ENCODE results near the gene USP54.

Gene USP54

DNA sequence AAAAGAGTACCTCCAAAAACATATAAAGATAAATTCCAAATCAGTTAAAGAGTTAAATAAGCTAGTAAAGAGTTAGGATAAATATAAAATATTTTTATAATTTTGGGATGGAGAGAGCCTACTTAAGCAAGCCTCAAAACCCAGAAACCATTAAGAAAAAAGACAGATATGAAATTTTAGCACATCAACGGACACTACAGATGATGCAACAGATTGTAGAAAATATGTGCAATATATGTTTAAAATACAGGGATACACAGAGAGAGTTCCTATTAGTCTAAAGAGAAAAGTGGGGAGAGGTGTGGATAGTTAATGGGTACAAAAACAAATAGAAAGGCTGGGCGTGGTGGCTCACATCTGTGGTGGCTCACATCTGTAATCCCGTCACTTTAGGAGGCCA is 23.6 kb upstream of the USP54 start:
- Histone ChIP-seq H3K4me3 (no peak overlapping the region), H3K27ac (no peak overlapping the region), H3K9me3 (no peaks in the 10 kb centered on the region), H3K36me3 (no peaks in the 10 kb centered on the region), H3K4me1 (no peaks in the 10 kb centered on the region), H3K27me3 (no peaks in the 10 kb centered on the region)
- no peak for TF ChIP-seq CTCF (IDR thresholded peaks at IDR 0.05)
- intact Hi-C loops (cut with DNase I; ENCODE audit: low total_unique reads): no loop called here
- no peak for DNase-seq

GRCh38 chr10:73609116-73609515 is 18.0 kb upstream of the USP54 start:
- Histone ChIP-seq H3K36me3 (no peaks in the 10 kb centered on the region), H3K27ac (no peak overlapping the region), H3K4me3 (no peak overlapping the region), H3K27me3 (no peaks in the 10 kb centered on the region), H3K9me3 (no peaks in the 10 kb centered on the region), H3K4me1 (no peaks in the 10 kb centered on the region)
- no peak for TF ChIP-seq CTCF (IDR thresholded peaks at IDR 0.05)
- no peak for DNase-seq
- intact Hi-C loops (cut with DNase I; ENCODE audit: low total_unique reads): no loop called here

GRCh38 chr10:73601486-73601921 is 10.4 kb upstream of the USP54 start:
- Histone ChIP-seq H3K36me3 (no peaks in the 10 kb centered on the region), H3K9me3 (no peaks in the 10 kb centered on the region), H3K4me1 (no peaks in the 10 kb centered on the region), H3K27me3 (no peaks in the 10 kb centered on the region), H3K27ac (no peak overlapping the region), H3K4me3 (no peak overlapping the region)
- no peak for TF ChIP-seq CTCF (IDR thresholded peaks at IDR 0.05)
- DNase-seq: no peak
- intact Hi-C loops (cut with DNase I; ENCODE audit: low total_unique reads): no loop called here

- Histone ChIP-seq H3K27me3 (no peaks in the 10 kb centered on the region), H3K4me1 (peaks cover 0 to 4% (median 1%) of the 10 kb centered on the region in 4 donors), H3K27ac (no peak overlapping the region), H3K4me3 (no peak overlapping the region), H3K36me3 (no peaks in the 10 kb centered on the region), H3K9me3 (no peaks in the 10 kb centered on the region)
- TF ChIP-seq CTCF (IDR thresholded peaks at IDR 0.05): no peak
- no peak for DNase-seq
- intact Hi-C loops (cut with DNase I; ENCODE audit: low total_unique reads): no loop called here
Observed at GRCh38 chr10:73597346-73597745, 6.2 kb upstream of the USP54 start.

DNA sequence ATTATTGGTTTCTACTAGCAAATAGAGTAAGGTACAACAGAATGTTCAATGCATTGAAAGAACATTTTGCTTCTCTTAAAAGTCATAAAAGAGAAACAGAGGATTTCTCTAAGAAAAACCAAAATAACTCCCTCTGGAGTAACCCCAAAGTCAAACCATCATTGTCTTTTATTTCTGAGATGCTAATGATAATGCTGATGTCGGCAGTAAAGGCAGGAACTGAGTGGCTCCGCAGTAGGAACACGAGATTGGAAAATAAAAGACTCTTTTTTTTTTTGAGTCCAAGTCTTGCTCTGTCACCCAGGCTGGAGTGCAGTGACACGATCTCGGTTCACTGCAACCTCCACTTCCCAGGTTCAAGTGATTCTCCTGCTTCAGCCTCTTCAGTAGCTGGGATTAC is 2.7 kb upstream of the USP54 start:
- H3K27me3 ChIP-seq: no peaks in the 10 kb centered on the region
- H3K36me3 ChIP-seq: no peaks in the 10 kb centered on the region
- peaks cover 0 to 22% (median 15%) of the 10 kb centered on the region in 4 donors for H3K4me1 ChIP-seq
- H3K9me3 ChIP-seq: no peaks in the 10 kb centered on the region
- no peak for DNase-seq
- no peak overlapping the region for H3K27ac ChIP-seq
- intact Hi-C loops (cut with DNase I; ENCODE audit: low total_unique reads): no loop called here
- TF ChIP-seq CTCF (IDR thresholded peaks at IDR 0.05): no peak
- H3K4me3 ChIP-seq: no peak overlapping the region

DNA sequence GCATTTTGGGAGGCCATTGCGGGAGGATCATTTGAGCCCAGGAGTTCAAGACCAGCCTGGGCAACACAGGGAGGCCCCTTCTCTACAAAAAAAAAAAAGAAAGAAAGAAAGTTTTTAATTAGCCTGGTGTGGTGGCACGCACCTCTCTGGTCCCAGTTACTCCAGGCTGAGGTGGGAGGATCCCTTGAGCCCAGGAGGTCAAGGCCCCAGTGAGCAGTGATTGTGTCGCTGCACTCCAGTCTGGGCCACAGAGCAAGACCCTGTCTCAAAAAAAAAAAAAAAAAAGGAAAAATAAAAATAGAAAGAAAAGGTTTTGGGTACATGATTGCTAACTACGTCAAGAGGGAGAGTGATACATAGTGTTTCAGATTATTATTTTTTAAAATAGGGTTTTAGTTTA is 2.0 kb upstream of the USP54 start:
- no peak for TF ChIP-seq CTCF (IDR thresholded peaks at IDR 0.05)
- DNase-seq: no peak
- H3K4me3 ChIP-seq: no peak overlapping the region
- H3K4me1 ChIP-seq: peaks cover 0 to 22% (median 15%) of the 10 kb centered on the region in 4 donors
- H3K9me3 ChIP-seq: no peaks in the 10 kb centered on the region
- H3K27me3 ChIP-seq: no peaks in the 10 kb centered on the region
- no peaks in the 10 kb centered on the region for H3K36me3 ChIP-seq
- no peak overlapping the region for H3K27ac ChIP-seq
- intact Hi-C loops (cut with DNase I; ENCODE audit: low total_unique reads): no loop called here
